Hypothalamus (tissue), 51 donors: ENCODE data around the gene CD14.
A peak's percentile ranks its signal among the peaks of the same experiment; 100 is the strongest.
"Not testable (repeated sequence)": the region's sequence is repeated elsewhere in the genome, so short reads cannot be mapped to it uniquely, and the experiment has no call there.

Source experiments
- DNase-seq, 51 donors: peaks; one replicate each; lab custom pipeline; 2025; lab: John Stamatoyannopoulos, UW

The CD14 gene

GRCh38 chr5:140635291-140636257 is 2.6 kb upstream of the CD14 start:
- no peak for DNase-seq

- DNase-seq, result no peak
These were observed 1.1 kb upstream of the CD14 start for GRCh38 chr5:140634103-140634502.

DNA sequence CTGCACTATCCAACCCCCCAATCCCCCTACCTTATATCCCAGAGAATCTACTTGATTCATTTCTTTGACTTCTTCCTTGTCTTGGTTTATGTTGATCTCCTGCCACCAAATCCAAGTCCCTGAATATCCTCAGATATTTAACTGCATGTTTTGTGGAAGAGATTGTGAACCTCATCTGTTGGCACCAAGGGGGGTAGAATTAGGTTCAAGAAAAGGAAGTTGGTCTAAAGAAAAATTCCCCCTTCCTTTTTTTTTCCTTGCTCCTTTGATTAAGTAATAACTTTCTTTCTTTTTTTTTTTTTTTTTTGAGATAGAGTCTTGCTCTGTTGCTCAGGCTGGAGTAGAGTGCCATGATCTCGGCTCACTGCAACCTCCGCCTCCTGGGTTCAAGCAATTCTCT is 526 bp upstream of the CD14 start:
- DNase-seq, result no peak

DNA sequence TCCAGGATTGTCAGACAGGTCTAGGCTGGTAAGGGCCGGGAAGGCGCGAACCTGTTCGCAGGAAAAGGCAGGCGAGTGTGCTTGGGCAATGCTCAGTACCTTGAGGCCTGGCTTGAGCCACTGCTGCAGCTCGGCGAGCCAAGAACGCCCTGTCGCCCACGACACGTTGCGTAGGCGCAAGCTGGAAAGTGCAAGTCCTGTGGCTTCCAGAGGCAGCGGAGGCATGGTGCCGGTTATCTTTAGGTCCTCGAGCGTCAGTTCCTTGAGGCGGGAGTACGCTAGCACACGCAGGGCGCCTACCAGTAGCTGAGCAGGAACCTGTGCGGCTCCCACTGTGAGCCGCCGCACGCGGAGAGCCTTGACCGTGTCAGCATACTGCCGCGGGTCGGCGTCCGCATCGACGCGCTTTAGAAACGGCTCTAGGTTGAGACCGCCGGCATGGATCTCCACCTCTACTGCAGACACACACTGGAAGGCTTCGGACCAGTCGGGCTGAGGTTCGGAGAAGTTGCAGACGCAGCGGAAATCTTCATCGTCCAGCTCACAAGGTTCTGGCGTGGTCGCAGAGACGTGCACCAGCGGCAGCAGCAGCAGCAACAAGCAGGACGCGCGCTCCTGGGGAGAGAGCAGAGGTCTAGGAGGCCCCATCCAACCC is 482 bp downstream of the CD14 start:
- DNase-seq, result peak in 25 of 51 donors; percentile 8 to 69 (median 40)

DNA sequence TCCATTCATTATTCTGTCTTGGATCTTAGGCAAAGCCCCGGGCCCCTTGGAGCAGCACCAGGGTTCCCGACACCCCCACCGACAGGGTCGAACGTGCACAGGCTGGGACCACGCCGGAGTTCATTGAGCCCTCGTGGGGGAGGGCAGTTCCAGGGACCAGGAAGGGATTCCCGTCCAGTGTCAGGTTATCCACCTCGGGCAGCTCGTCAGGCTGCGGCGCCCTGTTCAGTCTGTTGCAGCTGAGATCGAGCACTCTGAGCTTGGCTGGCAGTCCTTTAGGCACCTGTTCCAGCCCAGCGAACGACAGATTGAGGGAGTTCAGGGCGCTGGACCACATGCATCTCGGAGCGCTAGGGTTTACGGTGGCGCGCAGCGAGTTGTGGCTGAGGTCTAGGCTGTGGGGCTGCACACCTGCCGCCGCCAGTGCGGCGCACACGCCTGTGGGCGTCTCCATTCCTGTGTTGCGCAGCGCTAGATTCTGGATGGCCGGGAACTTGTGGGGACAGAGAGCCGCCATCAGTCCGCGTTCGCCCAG is 1.1 kb downstream of the CD14 start:
- DNase-seq, result peak in 1 of 51 donors; percentile 44

GRCh38 chr5:140631036-140631417 is 1.9 kb downstream of the CD14 start:
- peak in 1 of 51 donors; percentile 2 for DNase-seq

GRCh38 chr5:140630292-140631035 is 2.5 kb downstream of the CD14 start:
- no peak for DNase-seq

- no peak for DNase-seq
These were observed 4.3 kb downstream of the CD14 start for GRCh38 chr5:140628711-140629110.

DNA sequence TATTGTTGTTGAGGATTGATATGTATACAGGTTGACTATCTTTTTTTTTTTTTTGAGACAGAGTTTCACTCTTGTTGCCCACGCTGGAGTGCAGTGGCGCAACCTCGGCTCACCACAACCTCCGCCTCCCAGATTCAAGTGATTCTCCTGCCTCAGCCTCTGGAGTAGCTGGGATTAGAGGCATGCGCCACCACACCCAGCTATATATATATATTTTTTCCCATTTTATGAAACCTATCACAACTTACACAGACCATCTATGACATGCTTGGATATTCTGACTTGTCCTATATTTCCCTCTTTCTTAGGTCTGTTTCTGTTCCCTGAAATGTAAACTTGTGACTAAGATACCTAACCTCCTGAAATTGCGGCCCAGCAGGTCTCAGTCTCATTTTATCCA is 5.0 kb downstream of the CD14 start:
- DNase-seq, result no peak

GRCh38 chr5:140624886-140625285 is 8.1 kb downstream of the CD14 start:
- DNase-seq, result not testable (repeated sequence)

DNA sequence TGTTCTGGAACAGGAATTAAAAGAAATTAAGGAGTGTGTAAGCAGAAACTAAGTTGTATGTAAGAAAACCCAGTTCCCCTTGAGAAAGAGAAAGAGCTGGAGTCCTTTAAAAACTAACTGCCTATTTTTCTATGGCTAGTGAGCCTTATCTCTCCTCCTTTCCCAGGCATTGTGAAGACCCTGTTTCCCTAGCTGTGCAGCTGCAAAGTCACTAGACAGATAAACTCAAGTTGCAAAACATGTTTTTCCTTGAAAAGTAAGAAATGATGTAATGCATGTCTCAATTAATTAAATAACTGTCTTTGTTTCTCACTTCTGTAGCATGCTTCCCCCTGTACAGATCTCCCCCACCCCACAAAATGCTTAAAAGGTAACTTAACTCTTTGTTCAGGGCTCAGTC is 9.9 kb downstream of the CD14 start:
- DNase-seq, result not testable (repeated sequence)

GRCh38 chr5:140622301-140622700 is 10.7 kb downstream of the CD14 start:
- no peak for DNase-seq

DNA sequence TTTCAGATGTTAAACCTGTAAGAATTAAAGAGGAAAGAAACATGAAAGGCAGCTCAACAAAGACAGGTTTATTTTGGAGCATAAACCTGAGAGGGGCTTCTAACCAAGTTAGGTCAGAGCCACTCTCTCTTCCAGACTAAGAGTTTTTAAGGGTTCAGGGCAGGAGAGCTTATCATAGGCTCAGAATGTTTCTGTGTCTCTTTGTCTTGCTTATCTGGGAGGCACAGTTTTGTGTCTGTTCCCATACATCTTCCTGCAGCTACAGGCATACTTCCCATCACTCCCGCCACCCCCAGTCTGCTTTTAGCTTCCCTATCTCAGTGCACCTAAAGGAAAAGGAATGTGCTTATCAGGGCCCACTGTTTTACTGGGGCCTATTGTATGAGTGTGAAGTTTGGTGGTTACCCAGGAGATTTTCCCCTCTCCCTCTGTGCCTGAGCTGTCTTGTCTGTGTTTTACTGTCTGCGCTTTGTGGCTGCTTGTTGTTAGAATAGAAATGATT is 21.9 kb downstream of the CD14 start:
- no peak for DNase-seq

GRCh38 chr5:140609126-140609525 is 23.8 kb downstream of the CD14 start:
- peak in 4 of 51 donors; percentile 11 to 48 (median 23) for DNase-seq

DNA sequence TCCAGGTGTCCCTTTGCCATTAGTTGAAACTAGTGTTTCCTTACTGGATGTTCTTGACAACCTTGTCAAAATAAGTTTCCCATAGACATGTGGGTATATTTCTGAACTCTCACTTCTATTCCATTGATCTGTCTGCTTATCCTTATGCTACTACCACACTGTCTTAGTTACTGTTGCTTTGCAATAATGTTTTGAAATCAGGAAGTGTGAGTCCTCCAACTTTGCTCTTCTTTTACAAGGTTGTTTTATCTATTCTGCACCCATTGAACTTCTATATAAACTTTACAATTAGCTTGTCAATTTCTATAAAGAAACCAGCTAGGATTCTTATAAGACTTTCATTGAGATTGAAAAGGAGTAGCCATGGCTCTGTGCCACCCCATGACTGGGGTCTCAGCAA is 24.3 kb downstream of the CD14 start:
- no peak for DNase-seq

DNA sequence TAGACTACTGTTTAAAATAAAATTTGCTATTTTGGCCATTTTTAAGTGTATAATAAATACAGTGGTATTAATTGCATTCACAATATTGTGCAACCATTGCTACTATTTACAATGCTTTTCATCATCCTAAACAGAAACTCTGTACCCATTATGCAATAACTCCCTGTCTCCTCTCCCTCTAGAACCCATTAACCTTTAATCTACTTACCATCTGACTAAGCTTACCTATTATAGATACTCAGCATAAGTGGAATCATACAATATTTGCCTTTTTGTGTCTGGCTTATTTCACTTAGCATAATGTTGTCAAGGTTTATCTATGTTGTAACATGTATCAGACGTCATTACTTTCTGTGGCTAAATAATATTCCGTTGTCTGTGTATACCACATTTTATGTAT is 25.9 kb downstream of the CD14 start:
- no peak for DNase-seq

GRCh38 chr5:140605879-140606278 is 27.1 kb downstream of the CD14 start:
- no peak for DNase-seq

GRCh38 chr5:140603734-140604133 is 29.2 kb downstream of the CD14 start:
- no peak for DNase-seq

- DNase-seq, result not testable (repeated sequence)
These were observed 29.6 kb downstream of the CD14 start for GRCh38 chr5:140603446-140603698.

DNA sequence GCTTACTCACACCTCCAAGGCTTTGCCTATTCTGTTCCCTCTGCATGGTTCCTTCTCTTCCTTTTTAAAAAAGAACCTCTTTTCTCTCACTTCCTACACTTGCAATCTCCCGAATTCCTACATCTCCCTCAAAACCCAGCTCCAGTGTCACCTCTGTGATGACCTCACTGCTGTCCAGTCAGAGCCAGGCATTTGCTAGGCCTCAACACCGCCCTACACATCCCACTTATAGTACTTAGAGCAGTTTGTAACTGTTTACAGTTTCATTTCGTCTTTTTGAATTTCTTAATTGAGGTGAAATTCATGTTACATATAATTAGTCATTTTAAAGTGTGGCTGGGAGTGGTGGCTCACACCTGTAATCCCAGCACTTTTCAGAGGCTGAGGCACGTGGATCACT is 30.8 kb downstream of the CD14 start:
- no peak for DNase-seq

DNA sequence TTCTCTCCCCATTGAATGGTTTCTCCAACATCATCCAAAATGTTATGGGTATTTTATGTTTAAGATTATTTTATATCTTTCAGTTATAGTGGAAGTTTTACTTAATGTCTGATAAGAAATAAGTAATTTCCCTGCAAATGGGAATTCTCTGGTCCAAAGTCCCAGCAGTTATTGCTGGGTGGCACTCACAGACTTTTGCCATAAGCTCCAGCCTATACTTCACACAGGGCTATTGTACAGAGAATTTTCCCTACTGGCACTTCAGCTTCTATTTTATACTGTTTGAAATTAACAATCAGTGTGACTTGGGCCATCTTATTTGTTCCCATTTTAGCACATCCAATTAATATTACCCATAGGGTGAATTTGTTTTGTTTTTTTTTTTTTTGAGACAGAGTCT is 32.9 kb downstream of the CD14 start:
- no peak for DNase-seq
